ENCODE measurements around the gene CHTF18.

CHTF18 gene

DNA sequence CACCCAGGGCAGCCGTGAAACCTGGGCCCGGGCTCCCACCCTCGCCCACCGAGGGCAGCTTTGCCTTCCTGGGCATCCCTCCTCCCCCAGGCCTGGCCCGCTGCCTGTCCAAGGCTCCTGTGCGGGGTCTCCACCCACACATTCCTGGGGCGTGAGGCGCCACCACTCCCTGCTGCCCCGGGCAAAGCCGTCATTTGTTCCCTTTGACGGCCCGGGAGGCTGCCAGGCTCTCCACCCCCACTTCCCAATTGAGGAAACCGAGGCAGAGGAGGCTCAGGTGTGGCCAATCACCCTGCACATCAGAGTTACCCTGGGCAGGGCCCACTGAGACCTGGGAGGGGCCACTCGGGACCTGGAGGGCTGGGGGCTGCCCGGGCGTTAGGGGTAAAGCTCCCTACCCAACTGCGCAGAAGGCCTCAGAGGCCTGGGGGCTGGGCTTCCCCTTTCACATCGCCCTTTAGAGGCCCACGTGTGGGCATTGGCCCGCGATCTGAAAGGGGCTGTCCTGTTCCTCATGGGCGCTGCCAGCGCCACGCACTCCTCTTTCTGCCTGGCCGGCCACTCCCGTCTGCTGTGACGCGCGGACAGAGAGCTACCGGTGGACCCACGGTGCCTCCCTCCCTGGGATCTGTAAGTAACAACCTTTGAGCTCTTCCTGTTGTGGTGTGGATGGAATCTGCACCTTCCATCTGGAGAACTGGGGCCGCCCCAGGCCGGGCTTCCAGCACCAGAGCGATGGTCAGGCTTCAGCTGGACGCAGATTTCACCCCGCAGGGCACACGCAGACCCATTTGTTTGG lies 27.7 kb upstream of the CHTF18 start, which contains the start of gene MSLN:
MSLN (plus strand) TSS at position 190 of the 799 bp plus-strand sequence. CDS start 1,947 bp downstream, outside the sequence.
- TF ChIP-seq, protein P1, sequence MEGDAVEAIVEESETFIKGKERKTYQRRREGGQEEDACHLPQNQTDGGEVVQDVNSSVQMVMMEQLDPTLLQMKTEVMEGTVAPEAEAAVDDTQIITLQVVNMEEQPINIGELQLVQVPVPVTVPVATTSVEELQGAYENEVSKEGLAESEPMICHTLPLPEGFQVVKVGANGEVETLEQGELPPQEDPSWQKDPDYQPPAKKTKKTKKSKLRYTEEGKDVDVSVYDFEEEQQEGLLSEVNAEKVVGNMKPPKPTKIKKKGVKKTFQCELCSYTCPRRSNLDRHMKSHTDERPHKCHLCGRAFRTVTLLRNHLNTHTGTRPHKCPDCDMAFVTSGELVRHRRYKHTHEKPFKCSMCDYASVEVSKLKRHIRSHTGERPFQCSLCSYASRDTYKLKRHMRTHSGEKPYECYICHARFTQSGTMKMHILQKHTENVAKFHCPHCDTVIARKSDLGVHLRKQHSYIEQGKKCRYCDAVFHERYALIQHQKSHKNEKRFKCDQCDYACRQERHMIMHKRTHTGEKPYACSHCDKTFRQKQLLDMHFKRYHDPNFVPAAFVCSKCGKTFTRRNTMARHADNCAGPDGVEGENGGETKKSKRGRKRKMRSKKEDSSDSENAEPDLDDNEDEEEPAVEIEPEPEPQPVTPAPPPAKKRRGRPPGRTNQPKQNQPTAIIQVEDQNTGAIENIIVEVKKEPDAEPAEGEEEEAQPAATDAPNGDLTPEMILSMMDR (IDR thresholded peaks at IDR 0.05; ENCODE audit: extremely low read depth, insufficient read depth, missing control alignments), result no peak
- DNase-seq (ENCODE audit: low spot score), result no peak
- in situ Hi-C loops (cut with MboI; ENCODE audit: low pct_unique_long_range_greater_than_20kb, low sequenced_read_pairs, unreplicated experiment), result no loop called here

DNA sequence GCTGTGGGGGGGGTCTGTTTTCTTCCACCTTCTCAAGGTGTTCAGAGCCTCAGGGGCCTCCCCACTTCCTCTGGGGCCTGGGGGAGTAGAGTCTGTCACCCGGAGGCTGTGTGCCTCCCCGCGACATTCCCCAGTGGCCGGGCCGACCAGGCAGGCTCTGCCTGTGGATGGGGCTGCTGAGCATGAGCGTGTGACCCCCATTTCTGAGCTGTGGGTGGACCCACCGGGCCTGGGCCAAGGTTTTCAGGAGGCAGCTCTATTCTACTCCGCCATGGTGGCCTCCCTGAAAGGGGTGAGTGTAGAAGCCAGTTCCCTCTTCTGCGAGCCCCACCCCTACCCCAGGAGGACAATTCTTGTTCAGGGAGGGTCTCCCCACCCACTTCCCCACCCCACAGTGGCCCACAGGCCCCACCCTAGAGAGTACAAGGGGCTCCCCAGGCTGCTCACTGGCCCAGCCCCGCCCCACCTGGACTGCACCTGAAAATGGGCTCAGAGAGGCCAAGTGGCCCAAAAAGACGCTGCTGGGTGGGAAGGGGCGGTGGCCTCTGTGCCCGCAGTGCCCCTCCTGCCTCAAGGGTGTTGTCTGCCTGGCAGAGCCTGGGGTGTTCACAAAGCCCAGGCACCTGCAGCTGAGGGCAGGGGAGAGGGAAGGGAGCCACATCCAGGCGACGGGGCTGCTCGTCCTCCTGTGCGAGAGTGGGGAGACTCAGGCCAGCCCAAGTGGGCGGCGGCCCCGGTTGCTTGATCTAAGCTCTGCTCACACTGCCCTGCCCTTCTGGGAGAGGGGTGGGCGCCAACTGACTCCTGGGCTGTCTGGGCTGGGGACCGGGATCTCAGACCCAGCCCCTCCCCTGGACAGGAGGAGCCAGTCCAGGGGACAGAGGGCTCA lies 26.6 kb upstream of the CHTF18 start:
- in situ Hi-C loops (cut with MboI; ENCODE audit: low pct_unique_long_range_greater_than_20kb, low sequenced_read_pairs, unreplicated experiment), result no loop called here
- TF ChIP-seq, protein P1 (IDR thresholded peaks at IDR 0.05; ENCODE audit: extremely low read depth, insufficient read depth, missing control alignments), result no peak
- DNase-seq (ENCODE audit: low spot score), result no peak

DNA sequence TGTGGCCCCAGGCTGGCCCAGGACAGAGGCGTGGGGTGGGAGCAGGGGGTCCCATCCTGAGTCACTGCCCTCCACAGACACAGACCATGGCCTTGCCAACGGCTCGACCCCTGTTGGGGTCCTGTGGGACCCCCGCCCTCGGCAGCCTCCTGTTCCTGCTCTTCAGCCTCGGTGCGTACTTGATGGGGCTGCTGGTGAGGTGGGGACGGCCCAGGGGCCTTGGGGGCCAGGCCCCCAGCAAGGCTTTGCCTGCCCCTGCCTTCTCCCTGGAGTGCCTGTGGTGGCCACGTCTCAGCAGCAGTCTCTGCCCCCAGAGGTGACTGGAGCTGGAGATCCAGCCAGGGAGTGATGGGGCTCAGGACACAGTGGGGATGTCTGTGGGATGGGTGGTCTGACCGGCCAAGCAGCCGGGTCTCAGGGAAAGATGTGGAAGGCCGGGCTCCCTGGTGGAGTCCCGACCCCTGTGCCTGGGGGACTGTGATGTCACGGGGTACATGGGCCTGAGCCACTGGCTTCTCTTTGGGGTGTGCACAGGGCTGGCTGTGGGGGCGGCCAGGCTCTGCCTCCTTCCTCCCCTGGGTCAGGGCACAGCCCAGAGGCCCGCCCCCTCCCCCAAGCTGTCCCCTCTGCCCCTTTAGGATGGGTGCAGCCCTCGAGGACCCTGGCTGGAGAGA lies 25.7 kb upstream of the CHTF18 start:
- in situ Hi-C loops (cut with MboI; ENCODE audit: low pct_unique_long_range_greater_than_20kb, low sequenced_read_pairs, unreplicated experiment), result no loop called here
- DNase-seq (ENCODE audit: low spot score), result no peak
- TF ChIP-seq, protein P1 (IDR thresholded peaks at IDR 0.05; ENCODE audit: extremely low read depth, insufficient read depth, missing control alignments), result no peak

DNA sequence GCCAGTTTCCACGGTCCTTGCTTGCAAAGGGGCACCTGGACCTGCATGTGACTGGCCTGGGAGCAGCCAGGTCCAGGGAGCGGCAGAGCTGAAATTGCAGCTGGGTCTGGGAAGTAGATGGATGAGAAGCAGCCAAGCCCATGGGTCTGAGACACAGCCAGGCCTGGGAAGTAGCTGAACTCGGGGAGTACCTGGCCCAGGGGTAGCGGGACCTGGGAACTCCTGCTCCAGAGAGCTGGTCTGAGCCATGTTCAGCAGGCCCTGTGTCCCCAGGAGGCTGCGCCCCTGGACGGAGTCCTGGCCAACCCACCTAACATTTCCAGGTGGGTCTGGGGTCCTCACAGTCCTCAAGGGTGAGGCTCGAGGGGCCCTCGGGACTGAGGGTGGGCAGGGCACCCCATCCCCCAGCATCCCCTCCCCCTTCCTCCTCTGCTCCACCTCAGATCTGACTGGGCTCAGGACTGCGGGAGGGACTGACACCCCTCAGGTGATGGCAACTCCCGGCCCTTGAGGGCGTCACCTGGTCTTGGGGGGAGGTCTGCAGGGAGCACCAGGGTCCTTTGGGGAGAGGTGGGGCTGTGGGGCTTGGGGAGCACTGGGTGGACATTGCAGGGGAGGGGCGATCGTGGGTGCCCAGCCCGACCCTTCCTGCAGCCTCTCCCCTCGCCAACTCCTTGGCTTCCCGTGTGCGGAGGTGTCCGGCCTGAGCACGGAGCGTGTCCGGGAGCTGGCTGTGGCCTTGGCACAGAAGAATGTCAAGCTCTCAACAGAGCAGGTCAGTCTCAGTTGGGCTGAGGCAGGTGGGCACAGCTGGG lies 24.8 kb upstream of the CHTF18 start:
- in situ Hi-C loops (cut with MboI; ENCODE audit: low pct_unique_long_range_greater_than_20kb, low sequenced_read_pairs, unreplicated experiment), result no loop called here
- DNase-seq (ENCODE audit: low spot score), result no peak
- TF ChIP-seq, protein P1 (IDR thresholded peaks at IDR 0.05; ENCODE audit: extremely low read depth, insufficient read depth, missing control alignments), result no peak

DNA sequence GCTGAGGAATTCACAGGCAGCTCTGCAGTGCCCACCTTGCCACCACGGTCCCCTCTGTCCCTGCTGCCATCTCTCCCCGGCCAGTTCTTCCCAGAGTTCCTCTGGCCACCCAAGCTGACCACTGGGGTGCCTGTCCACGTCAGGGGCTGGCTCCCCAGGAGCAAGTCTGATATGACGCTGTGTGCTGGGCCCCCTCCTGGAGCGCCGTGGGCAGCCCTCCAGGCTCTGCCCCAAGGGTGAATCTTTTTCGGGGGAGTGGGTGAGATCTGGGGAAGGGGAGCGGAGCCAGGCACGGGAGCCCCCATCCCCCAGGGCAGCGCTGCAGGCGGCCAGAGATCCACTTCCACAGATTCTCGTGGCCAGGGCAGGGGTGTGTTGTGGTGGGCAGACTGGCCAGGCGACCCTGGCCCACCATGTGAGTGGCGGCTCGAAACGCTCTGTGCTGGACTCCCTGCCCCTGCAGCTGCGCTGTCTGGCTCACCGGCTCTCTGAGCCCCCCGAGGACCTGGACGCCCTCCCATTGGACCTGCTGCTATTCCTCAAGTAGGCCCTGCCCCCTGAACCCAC lies 24.2 kb upstream of the CHTF18 start:
- TF ChIP-seq, protein P1 (IDR thresholded peaks at IDR 0.05; ENCODE audit: extremely low read depth, insufficient read depth, missing control alignments), result no peak
- in situ Hi-C loops (cut with MboI; ENCODE audit: low pct_unique_long_range_greater_than_20kb, low sequenced_read_pairs, unreplicated experiment), result no loop called here
- DNase-seq (ENCODE audit: low spot score), result no peak
